ENCODE results near the gene TXN. TPM values are rescaled to one million over a fixed set of nuclear protein-coding genes. Genes with fewer than 3 reads are reported as not detected.

The TXN gene
- polyA plus RNA-seq, 4 donors: 291 to 881 (median 555) TPM

DNA sequence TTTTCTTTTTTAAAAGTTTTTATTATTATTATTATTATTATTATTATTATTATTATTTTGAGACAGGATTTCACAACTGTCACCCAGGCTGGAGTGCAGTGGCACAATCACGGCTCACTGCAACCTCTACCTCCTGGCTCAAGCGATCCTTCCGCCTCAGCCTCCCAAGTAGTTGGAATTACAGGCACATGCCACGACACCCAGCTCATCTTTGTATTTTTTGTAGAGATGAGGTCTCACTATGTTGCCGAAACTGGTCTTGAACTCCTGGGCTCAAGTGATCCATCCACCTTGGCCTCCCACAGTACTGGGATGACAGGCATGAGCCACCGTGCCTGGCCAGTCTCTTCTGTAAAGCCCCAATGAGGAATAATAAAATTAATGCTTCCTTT lies 31.0 kb upstream of the TXN start:
- no peak for DNase-seq
- Histone ChIP-seq H3K27me3 (ENCODE audit: control insufficient read depth in 3 of 3, insufficient read depth in 3 of 3, low read length in 3 of 3) (no peaks in the 10 kb centered on the region), H3K27ac (ENCODE audit: low read depth in 1 of 3, low read length in 2 of 3) (no peak overlapping the region), H3K4me1 (ENCODE audit: control insufficient read depth in 3 of 3, insufficient read depth in 2 of 3, low read depth in 1 of 3, low read length in 2 of 3) (peaks cover 0 to 16% (median 5%) of the 10 kb centered on the region in 3 donors), H3K4me3 (ENCODE audit: low read depth in 1 of 3, low read length in 3 of 3) (no peak overlapping the region), H3K9me3 (ENCODE audit: control insufficient read depth in 2 of 2, insufficient read depth in 1 of 2, low read depth in 1 of 2, low read length in 1 of 2) (no peaks in the 10 kb centered on the region), H3K36me3 (ENCODE audit: control insufficient read depth in 3 of 3, insufficient read depth in 2 of 3, low read depth in 1 of 3, low read length in 3 of 3) (no peaks in the 10 kb centered on the region)
- WGBS, 3 donors: 90 to 96% (median 94%) methylated on average over 6 of the region's 6 CpGs
- FAIRE-seq: no peak

DNA sequence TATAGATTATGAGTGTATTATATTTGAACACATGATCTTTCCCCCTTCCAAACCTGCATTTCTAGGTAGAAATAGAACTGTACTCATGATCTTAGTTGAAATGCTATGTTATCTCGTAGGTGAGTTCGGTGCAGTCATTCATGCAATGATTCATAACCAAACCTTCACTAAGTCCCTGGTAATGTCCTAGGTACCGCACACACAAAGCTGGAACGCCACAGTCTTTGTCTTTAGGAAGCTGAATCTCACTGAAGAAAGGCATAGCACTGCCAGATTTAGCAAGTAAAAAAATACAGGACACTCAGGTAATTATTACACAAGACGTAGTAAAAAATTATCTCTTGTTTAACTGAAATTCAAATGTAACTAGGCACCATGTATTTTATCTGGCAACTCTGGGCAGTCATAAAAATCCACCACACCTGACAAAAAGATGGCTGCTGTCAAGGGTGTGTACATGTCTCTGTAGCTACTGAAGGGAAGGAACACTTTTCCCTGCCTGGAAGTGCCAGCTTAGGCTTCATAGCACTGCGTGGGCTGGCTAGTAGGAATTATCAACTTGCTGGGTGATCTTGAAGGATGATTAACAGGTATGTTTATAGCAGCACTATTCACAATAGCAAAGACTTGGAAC lies 28.0 kb upstream of the TXN start:
- Histone ChIP-seq H3K9me3 (ENCODE audit: control insufficient read depth in 2 of 2, insufficient read depth in 1 of 2, low read depth in 1 of 2, low read length in 1 of 2) (no peaks in the 10 kb centered on the region), H3K4me3 (ENCODE audit: low read depth in 1 of 3, low read length in 3 of 3) (no peak overlapping the region), H3K36me3 (ENCODE audit: control insufficient read depth in 3 of 3, insufficient read depth in 2 of 3, low read depth in 1 of 3, low read length in 3 of 3) (no peaks in the 10 kb centered on the region), H3K27me3 (ENCODE audit: control insufficient read depth in 3 of 3, insufficient read depth in 3 of 3, low read length in 3 of 3) (no peaks in the 10 kb centered on the region), H3K27ac (ENCODE audit: low read depth in 1 of 3, low read length in 2 of 3) (peak overlapping the region; percentile 68 to 92 (median 82)), H3K4me1 (ENCODE audit: control insufficient read depth in 3 of 3, insufficient read depth in 2 of 3, low read depth in 1 of 3, low read length in 2 of 3) (peaks cover 0 to 30% (median 8%) of the 10 kb centered on the region in 3 donors)
- 12 to 66% (median 35%) methylated on average over 6 of the region's 6 CpGs for WGBS, 3 donors
- no peak for FAIRE-seq
- DNase-seq: peak; percentile 84 to 86

DNA sequence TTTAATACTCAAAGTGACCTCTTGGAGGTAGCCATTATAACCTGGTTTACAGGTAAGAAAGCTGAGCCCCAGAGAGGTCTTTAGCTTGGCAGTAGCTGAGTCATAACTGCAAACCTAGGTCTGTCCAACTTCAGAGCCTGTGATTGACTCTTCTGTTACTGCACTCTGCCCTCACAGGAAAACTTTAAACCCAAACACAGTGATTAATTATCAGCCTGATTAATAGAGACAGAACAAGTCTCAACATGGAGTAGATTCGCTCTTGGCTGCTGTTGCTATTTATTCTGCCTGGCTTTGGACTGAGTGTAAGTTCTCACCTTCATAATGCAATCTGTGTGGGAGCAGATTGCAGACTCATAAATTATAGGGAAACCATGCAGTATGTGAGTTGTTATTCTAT lies 27.4 kb upstream of the TXN start:
- no peaks in the 10 kb centered on the region for H3K36me3 ChIP-seq (ENCODE audit: control insufficient read depth in 3 of 3, insufficient read depth in 2 of 3, low read depth in 1 of 3, low read length in 3 of 3)
- H3K4me1 ChIP-seq (ENCODE audit: control insufficient read depth in 3 of 3, insufficient read depth in 2 of 3, low read depth in 1 of 3, low read length in 2 of 3): peaks cover 0 to 30% (median 9%) of the 10 kb centered on the region in 3 donors
- peak overlapping the region; percentile 68 to 92 (median 84) for H3K27ac ChIP-seq (ENCODE audit: low read depth in 1 of 3, low read length in 2 of 3)
- FAIRE-seq (no peak), DNase-seq (peak; percentile 83 to 95)
- no peaks in the 10 kb centered on the region for H3K9me3 ChIP-seq (ENCODE audit: control insufficient read depth in 2 of 2, insufficient read depth in 1 of 2, low read depth in 1 of 2, low read length in 1 of 2)
- WGBS, 3 donors: 16 to 45% (median 26%) methylated on average over 1 of the region's 1 CpG
- H3K4me3 ChIP-seq (ENCODE audit: low read depth in 1 of 3, low read length in 3 of 3): no peak overlapping the region
- H3K27me3 ChIP-seq (ENCODE audit: control insufficient read depth in 3 of 3, insufficient read depth in 3 of 3, low read length in 3 of 3): no peaks in the 10 kb centered on the region

DNA sequence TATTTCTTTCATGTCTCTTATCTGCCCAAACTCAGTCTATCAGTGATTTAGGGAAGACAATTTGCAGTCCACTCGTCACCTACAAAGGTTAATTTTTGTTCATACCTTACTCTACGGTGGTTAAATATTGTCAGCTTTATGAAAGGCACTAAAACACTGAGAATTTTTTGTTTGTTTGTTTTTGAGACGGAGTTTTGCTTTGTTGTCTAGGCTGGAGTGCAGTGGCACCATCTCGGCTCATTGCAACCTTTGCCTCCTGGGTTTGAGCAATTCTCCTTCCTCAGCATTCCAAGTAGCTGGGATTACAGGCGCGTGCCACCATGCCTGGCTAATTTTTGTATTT lies 26.4 kb upstream of the TXN start:
- Histone ChIP-seq H3K4me3 (ENCODE audit: low read depth in 1 of 3, low read length in 3 of 3) (no peak overlapping the region), H3K27me3 (ENCODE audit: control insufficient read depth in 3 of 3, insufficient read depth in 3 of 3, low read length in 3 of 3) (no peaks in the 10 kb centered on the region), H3K4me1 (ENCODE audit: control insufficient read depth in 3 of 3, insufficient read depth in 2 of 3, low read depth in 1 of 3, low read length in 2 of 3) (peaks cover 0 to 30% (median 9%) of the 10 kb centered on the region in 3 donors), H3K9me3 (ENCODE audit: control insufficient read depth in 2 of 2, insufficient read depth in 1 of 2, low read depth in 1 of 2, low read length in 1 of 2) (no peaks in the 10 kb centered on the region), H3K36me3 (ENCODE audit: control insufficient read depth in 3 of 3, insufficient read depth in 2 of 3, low read depth in 1 of 3, low read length in 3 of 3) (no peaks in the 10 kb centered on the region), H3K27ac (ENCODE audit: low read depth in 1 of 3, low read length in 2 of 3) (peak overlapping the region; percentile 68 to 92 (median 84))
- DNase-seq (peak; percentile 51 to 61), FAIRE-seq (no peak)
- 30 to 61% (median 50%) methylated on average over 6 of the region's 6 CpGs for WGBS, 3 donors

DNA sequence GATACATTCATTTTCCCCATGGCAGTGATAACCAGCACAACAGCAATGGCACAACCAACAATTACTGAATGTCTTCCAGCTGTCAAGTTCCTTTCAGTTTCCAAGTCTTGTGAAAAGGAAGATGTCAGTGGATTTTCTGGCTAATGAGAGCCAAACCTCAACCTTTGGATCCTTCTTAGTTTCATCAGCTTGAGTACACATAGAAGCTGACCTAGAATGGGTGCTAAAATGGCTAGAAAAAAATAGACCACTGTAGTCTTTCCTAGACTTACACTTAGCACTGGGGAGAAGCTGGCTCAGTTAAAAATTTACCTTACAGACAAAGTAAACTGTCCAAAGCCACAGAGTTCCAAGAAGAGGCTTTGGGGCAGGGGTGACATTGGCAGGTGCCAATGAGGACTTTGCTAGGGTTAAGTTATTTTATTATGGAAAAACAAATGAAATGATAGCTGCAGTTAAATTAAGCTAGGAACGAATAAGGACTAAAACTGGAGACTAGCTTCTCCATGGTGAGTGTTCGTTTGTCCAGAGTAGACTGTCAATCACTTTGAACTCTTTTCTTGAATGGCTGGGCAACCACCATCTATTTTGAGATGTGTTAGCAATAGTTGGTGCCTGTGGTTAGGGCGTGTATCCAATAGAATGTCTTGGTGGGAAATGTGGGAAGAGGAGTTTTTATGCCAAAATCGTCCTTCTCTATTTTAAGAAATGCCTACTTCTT lies 25.9 kb upstream of the TXN start:
- DNase-seq: peak; percentile 62 to 81
- no peak for FAIRE-seq
- no peaks in the 10 kb centered on the region for H3K36me3 ChIP-seq (ENCODE audit: control insufficient read depth in 3 of 3, insufficient read depth in 2 of 3, low read depth in 1 of 3, low read length in 3 of 3)
- H3K4me3 ChIP-seq (ENCODE audit: low read depth in 1 of 3, low read length in 3 of 3): no peak overlapping the region
- no peaks in the 10 kb centered on the region for H3K9me3 ChIP-seq (ENCODE audit: control insufficient read depth in 2 of 2, insufficient read depth in 1 of 2, low read depth in 1 of 2, low read length in 1 of 2)
- peak overlapping the region in 1 of 3 donors; percentile 68 for H3K27ac ChIP-seq (ENCODE audit: low read depth in 1 of 3, low read length in 2 of 3)
- 38 to 52% (median 48%) methylated on average over 4 of the region's 4 CpGs for WGBS, 3 donors
- H3K4me1 ChIP-seq (ENCODE audit: control insufficient read depth in 3 of 3, insufficient read depth in 2 of 3, low read depth in 1 of 3, low read length in 2 of 3): peaks cover 0 to 30% (median 9%) of the 10 kb centered on the region in 3 donors
- H3K27me3 ChIP-seq (ENCODE audit: control insufficient read depth in 3 of 3, insufficient read depth in 3 of 3, low read length in 3 of 3): no peaks in the 10 kb centered on the region

DNA sequence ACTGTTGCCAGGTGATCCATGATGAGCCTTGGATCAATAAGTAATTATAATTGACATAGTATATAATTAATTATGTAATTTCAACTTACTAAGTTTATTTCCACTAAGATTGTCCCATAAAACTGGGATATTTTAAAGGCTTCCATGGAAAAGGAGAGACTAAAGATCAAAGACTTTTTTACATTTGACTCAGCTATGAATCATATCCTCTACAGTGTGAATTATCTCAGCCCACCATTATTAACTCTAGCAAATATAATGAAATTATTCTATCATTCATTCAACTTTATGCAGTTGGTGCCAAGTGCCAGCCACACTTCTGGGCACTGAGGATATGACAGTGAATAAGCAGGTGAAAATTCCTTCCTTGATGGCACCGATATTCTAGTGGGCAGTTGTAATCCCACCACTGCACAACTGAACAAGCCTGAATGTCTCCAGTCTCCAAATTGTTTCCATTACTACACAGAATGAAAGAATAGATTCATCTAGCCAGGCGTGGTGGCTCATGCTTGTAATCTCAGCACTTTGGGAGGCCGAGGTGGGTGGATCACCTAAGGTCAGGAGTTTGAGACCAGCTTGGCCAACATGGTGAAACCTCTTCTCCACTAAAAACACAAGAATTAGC lies 21.9 kb upstream of the TXN start:
- FAIRE-seq (no peak), DNase-seq (peak in 1 of 2 donors; percentile 26)
- Histone ChIP-seq H3K4me1 (ENCODE audit: control insufficient read depth in 3 of 3, insufficient read depth in 2 of 3, low read depth in 1 of 3, low read length in 2 of 3) (peaks cover 0 to 19% (median 6%) of the 10 kb centered on the region in 3 donors), H3K27me3 (ENCODE audit: control insufficient read depth in 3 of 3, insufficient read depth in 3 of 3, low read length in 3 of 3) (no peaks in the 10 kb centered on the region), H3K9me3 (ENCODE audit: control insufficient read depth in 2 of 2, insufficient read depth in 1 of 2, low read depth in 1 of 2, low read length in 1 of 2) (no peaks in the 10 kb centered on the region), H3K27ac (ENCODE audit: low read depth in 1 of 3, low read length in 2 of 3) (no peak overlapping the region), H3K4me3 (ENCODE audit: low read depth in 1 of 3, low read length in 3 of 3) (no peak overlapping the region), H3K36me3 (ENCODE audit: control insufficient read depth in 3 of 3, insufficient read depth in 2 of 3, low read depth in 1 of 3, low read length in 3 of 3) (no peaks in the 10 kb centered on the region)
- 60 to 78% (median 67%) methylated on average over 3 of the region's 3 CpGs for WGBS, 3 donors

DNA sequence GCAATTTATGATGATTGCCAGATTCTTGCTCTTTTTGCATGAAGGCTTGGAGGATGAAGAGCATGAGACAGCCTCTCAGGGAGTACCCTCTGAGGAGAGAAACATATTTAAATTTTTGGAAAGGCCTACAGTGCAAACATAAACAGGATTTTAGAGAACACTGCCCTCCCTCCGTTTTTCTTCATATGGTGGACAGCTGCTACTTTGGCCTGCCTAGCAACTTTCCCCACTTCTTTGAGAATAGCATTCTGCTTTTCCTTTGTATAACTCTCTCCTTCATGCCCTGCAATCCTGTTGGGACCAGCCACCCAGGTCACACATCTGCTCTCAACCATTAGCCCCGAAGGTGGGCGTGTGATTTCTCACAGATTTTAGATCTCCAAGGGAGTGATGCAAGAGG lies 20.5 kb upstream of the TXN start:
- FAIRE-seq: no peak
- H3K4me1 ChIP-seq (ENCODE audit: control insufficient read depth in 3 of 3, insufficient read depth in 2 of 3, low read depth in 1 of 3, low read length in 2 of 3): peaks cover 0 to 10% (median 2%) of the 10 kb centered on the region in 3 donors
- H3K27ac ChIP-seq (ENCODE audit: low read depth in 1 of 3, low read length in 2 of 3): no peak overlapping the region
- H3K27me3 ChIP-seq (ENCODE audit: control insufficient read depth in 3 of 3, insufficient read depth in 3 of 3, low read length in 3 of 3): no peaks in the 10 kb centered on the region
- DNase-seq: no peak
- WGBS, 3 donors: 44 to 60% (median 52%) methylated on average over 3 of the region's 3 CpGs
- no peak overlapping the region for H3K4me3 ChIP-seq (ENCODE audit: low read depth in 1 of 3, low read length in 3 of 3)
- no peaks in the 10 kb centered on the region for H3K36me3 ChIP-seq (ENCODE audit: control insufficient read depth in 3 of 3, insufficient read depth in 2 of 3, low read depth in 1 of 3, low read length in 3 of 3)
- H3K9me3 ChIP-seq (ENCODE audit: control insufficient read depth in 2 of 2, insufficient read depth in 1 of 2, low read depth in 1 of 2, low read length in 1 of 2): no peaks in the 10 kb centered on the region

DNA sequence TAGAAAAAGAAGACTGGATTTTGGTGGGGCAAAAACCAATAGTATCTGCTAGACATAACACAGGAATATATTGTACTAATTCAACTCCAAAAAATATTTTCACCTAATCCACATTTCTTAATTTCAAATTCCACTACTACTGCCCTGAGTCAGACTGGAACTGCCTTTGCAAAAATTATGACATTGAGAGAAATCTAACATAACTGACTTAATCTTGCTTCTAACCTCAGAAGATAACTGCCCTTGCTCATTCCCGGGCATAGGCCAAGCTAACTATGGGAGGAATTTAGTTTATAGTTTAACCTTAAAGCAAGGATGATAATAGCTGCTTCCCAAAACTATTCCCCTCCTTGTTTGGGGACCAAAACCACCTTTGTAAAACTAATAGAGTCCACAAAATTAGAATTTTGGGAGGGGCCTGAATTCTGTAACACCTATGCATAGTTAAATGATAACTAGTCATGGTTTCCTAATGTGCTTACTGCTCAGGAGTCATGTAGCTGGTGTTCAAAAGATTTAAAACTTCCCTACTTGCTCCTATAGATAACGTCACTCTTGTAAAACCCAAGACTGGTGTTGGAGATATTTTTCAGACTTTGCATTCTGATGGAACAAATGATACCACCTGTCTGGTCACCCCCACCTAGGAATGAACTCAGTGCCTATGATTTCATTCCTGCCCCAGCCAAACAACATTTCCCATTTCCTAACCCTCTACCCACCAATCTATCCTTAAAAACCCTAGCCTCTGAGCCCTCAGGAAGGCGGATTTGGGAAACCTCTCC lies 14.1 kb upstream of the TXN start:
- Histone ChIP-seq H3K4me3 (ENCODE audit: low read depth in 1 of 3, low read length in 3 of 3) (no peak overlapping the region), H3K9me3 (ENCODE audit: control insufficient read depth in 2 of 2, insufficient read depth in 1 of 2, low read depth in 1 of 2, low read length in 1 of 2) (no peaks in the 10 kb centered on the region), H3K27me3 (ENCODE audit: control insufficient read depth in 3 of 3, insufficient read depth in 3 of 3, low read length in 3 of 3) (no peaks in the 10 kb centered on the region), H3K36me3 (ENCODE audit: control insufficient read depth in 3 of 3, insufficient read depth in 2 of 3, low read depth in 1 of 3, low read length in 3 of 3) (no peaks in the 10 kb centered on the region), H3K27ac (ENCODE audit: low read depth in 1 of 3, low read length in 2 of 3) (no peak overlapping the region), H3K4me1 (ENCODE audit: control insufficient read depth in 3 of 3, insufficient read depth in 2 of 3, low read depth in 1 of 3, low read length in 2 of 3) (peaks cover 0 to 3% (median 0%) of the 10 kb centered on the region in 3 donors)
- FAIRE-seq (no peak), DNase-seq (no peak)
- WGBS, 3 donors: 69 to 83% (median 69%) methylated on average over 3 of the region's 3 CpGs

Measured in small intestine (tissue), 7 donors.